Measurements from ENCODE around the gene DENND2A. TPM values are rescaled to one million over a fixed set of nuclear protein-coding genes. Genes with fewer than 3 reads are reported as not detected.
"Not testable (repeated sequence)": the region's sequence is repeated elsewhere in the genome, so short reads cannot be mapped to it uniquely, and the experiment has no call there.

DENND2A gene
- polyA plus RNA-seq, 1 donor = 12.2 TPM

- no peak overlapping the region for H3K27ac ChIP-seq (ENCODE audit: low read length)
- no peaks in the 10 kb centered on the region for H3K27me3 ChIP-seq (ENCODE audit: control insufficient read depth, insufficient read depth, low read length)
- H3K4me3 ChIP-seq (ENCODE audit: low read length) = no peak overlapping the region
- no CpG with 5 or more reads among the region's 6 CpGs for WGBS (ENCODE audit: insufficient coverage, low lambda C conversion rate)
- H3K4me1 ChIP-seq (ENCODE audit: control insufficient read depth, insufficient read depth, low read length) = no peaks in the 10 kb centered on the region
- no peaks in the 10 kb centered on the region for H3K9me3 ChIP-seq (ENCODE audit: control insufficient read depth, low read depth, low read length)
- no peaks in the 10 kb centered on the region for H3K36me3 ChIP-seq (ENCODE audit: control insufficient read depth, insufficient read depth, low read length)
- DNase-seq = no peak
Measured at GRCh38 chr7:140649556-140650205, 9.1 kb upstream of the DENND2A start.

GRCh38 chr7:140646931-140647647 lies 6.5 kb upstream of the DENND2A start:
- DNase-seq = peak in 1 of 2 donors; percentile 32
- 70% methylated on average over 2 of the region's 8 CpGs for WGBS (ENCODE audit: insufficient coverage, low lambda C conversion rate)
- peaks cover 12% of the 10 kb centered on the region for H3K27me3 ChIP-seq (ENCODE audit: control insufficient read depth, insufficient read depth, low read length)
- H3K9me3 ChIP-seq (ENCODE audit: control insufficient read depth, low read depth, low read length) = no peaks in the 10 kb centered on the region
- H3K4me3 ChIP-seq (ENCODE audit: low read length) = no peak overlapping the region
- H3K27ac ChIP-seq (ENCODE audit: low read length) = no peak overlapping the region
- H3K4me1 ChIP-seq (ENCODE audit: control insufficient read depth, insufficient read depth, low read length) = no peaks in the 10 kb centered on the region
- no peaks in the 10 kb centered on the region for H3K36me3 ChIP-seq (ENCODE audit: control insufficient read depth, insufficient read depth, low read length)

- Histone ChIP-seq H3K4me1 (ENCODE audit: control insufficient read depth, insufficient read depth, low read length) (peaks cover 6% of the 10 kb centered on the region), H3K27ac (ENCODE audit: low read length) (no peak overlapping the region)
Measured at GRCh38 chr7:140645166-140645900, 4.7 kb upstream of the DENND2A start.

GRCh38 chr7:140644761-140645160 lies 4.1 kb upstream of the DENND2A start:
- no CpG with 5 or more reads among the region's 13 CpGs for WGBS (ENCODE audit: insufficient coverage, low lambda C conversion rate)
- not testable (repeated sequence) for H3K36me3 ChIP-seq (ENCODE audit: control insufficient read depth, insufficient read depth, low read length); DNase-seq; H3K27ac ChIP-seq (ENCODE audit: low read length); H3K4me3 ChIP-seq (ENCODE audit: low read length); H3K4me1 ChIP-seq (ENCODE audit: control insufficient read depth, insufficient read depth, low read length); H3K9me3 ChIP-seq (ENCODE audit: control insufficient read depth, low read depth, low read length)
- peaks cover 32% of the 10 kb centered on the region for H3K27me3 ChIP-seq (ENCODE audit: control insufficient read depth, insufficient read depth, low read length)

More at GRCh38 chr7:140645166-140645900, 4.7 kb upstream of the DENND2A start:
- Histone ChIP-seq H3K9me3 (ENCODE audit: control insufficient read depth, low read depth, low read length) (no peaks in the 10 kb centered on the region), H3K36me3 (ENCODE audit: control insufficient read depth, insufficient read depth, low read length) (no peaks in the 10 kb centered on the region), H3K4me3 (ENCODE audit: low read length) (no peak overlapping the region), H3K27me3 (ENCODE audit: control insufficient read depth, insufficient read depth, low read length) (peaks cover 26% of the 10 kb centered on the region)
- DNase-seq = no peak
- WGBS (ENCODE audit: insufficient coverage, low lambda C conversion rate) = 60% methylated on average over 1 of the region's 8 CpGs

- Histone ChIP-seq H3K36me3 (ENCODE audit: control insufficient read depth, insufficient read depth, low read length) (no peaks in the 10 kb centered on the region), H3K27me3 (ENCODE audit: control insufficient read depth, insufficient read depth, low read length) (peaks cover 45% of the 10 kb centered on the region), H3K27ac (ENCODE audit: low read length) (no peak overlapping the region), H3K4me3 (ENCODE audit: low read length) (no peak overlapping the region), H3K4me1 (ENCODE audit: control insufficient read depth, insufficient read depth, low read length) (peaks cover 11% of the 10 kb centered on the region), H3K9me3 (ENCODE audit: control insufficient read depth, low read depth, low read length) (no peaks in the 10 kb centered on the region)
- WGBS (ENCODE audit: insufficient coverage, low lambda C conversion rate) = 100% methylated on average over 1 of the region's 5 CpGs
- DNase-seq = no peak
Measured at GRCh38 chr7:140643416-140643815, 2.8 kb upstream of the DENND2A start.

GRCh38 chr7:140641524-140642195 lies 1.0 kb upstream of the DENND2A start:
- H3K4me1 ChIP-seq (ENCODE audit: control insufficient read depth, insufficient read depth, low read length) = peaks cover 13% of the 10 kb centered on the region
- H3K36me3 ChIP-seq (ENCODE audit: control insufficient read depth, insufficient read depth, low read length) = no peaks in the 10 kb centered on the region
- peak overlapping the region; percentile 53 for H3K4me3 ChIP-seq (ENCODE audit: low read length)
- no peaks in the 10 kb centered on the region for H3K9me3 ChIP-seq (ENCODE audit: control insufficient read depth, low read depth, low read length)
- H3K27ac ChIP-seq (ENCODE audit: low read length) = peak overlapping the region; percentile 80
- H3K27me3 ChIP-seq (ENCODE audit: control insufficient read depth, insufficient read depth, low read length) = peaks cover 57% of the 10 kb centered on the region
- WGBS (ENCODE audit: insufficient coverage, low lambda C conversion rate) = no CpG with 5 or more reads among the region's 15 CpGs
- DNase-seq = no peak

- Histone ChIP-seq H3K9me3 (ENCODE audit: control insufficient read depth, low read depth, low read length) (no peaks in the 10 kb centered on the region), H3K4me1 (ENCODE audit: control insufficient read depth, insufficient read depth, low read length) (peaks cover 13% of the 10 kb centered on the region), H3K36me3 (ENCODE audit: control insufficient read depth, insufficient read depth, low read length) (no peaks in the 10 kb centered on the region), H3K27ac (ENCODE audit: low read length) (peak overlapping the region; percentile 71), H3K27me3 (ENCODE audit: control insufficient read depth, insufficient read depth, low read length) (peaks cover 62% of the 10 kb centered on the region), H3K4me3 (ENCODE audit: low read length) (peak overlapping the region; percentile 60)
- DNase-seq = no peak
- no CpG with 5 or more reads among the region's 74 CpGs for WGBS (ENCODE audit: insufficient coverage, low lambda C conversion rate)
Measured at GRCh38 chr7:140640060-140640637, 464 bp downstream of the DENND2A start.

GRCh38 chr7:140639366-140640053 lies 1.1 kb downstream of the DENND2A start:
- Histone ChIP-seq H3K36me3 (ENCODE audit: control insufficient read depth, insufficient read depth, low read length) (no peaks in the 10 kb centered on the region), H3K27ac (ENCODE audit: low read length) (peak overlapping the region; percentile 71), H3K4me3 (ENCODE audit: low read length) (peak overlapping the region; percentile 60), H3K27me3 (ENCODE audit: control insufficient read depth, insufficient read depth, low read length) (peaks cover 62% of the 10 kb centered on the region), H3K4me1 (ENCODE audit: control insufficient read depth, insufficient read depth, low read length) (peaks cover 13% of the 10 kb centered on the region), H3K9me3 (ENCODE audit: control insufficient read depth, low read depth, low read length) (no peaks in the 10 kb centered on the region)
- WGBS (ENCODE audit: insufficient coverage, low lambda C conversion rate) = no CpG with 5 or more reads among the region's 15 CpGs
- peak in 1 of 2 donors; percentile 52 for DNase-seq

- Histone ChIP-seq H3K27me3 (ENCODE audit: control insufficient read depth, insufficient read depth, low read length) (peaks cover 57% of the 10 kb centered on the region), H3K27ac (ENCODE audit: low read length) (peak overlapping the region; percentile 71), H3K4me3 (ENCODE audit: low read length) (no peak overlapping the region), H3K9me3 (ENCODE audit: control insufficient read depth, low read depth, low read length) (no peaks in the 10 kb centered on the region), H3K36me3 (ENCODE audit: control insufficient read depth, insufficient read depth, low read length) (no peaks in the 10 kb centered on the region), H3K4me1 (ENCODE audit: control insufficient read depth, insufficient read depth, low read length) (peaks cover 13% of the 10 kb centered on the region)
- peak in 1 of 2 donors; percentile 41 for DNase-seq
- WGBS (ENCODE audit: insufficient coverage, low lambda C conversion rate) = no CpG with 5 or more reads among the region's 6 CpGs
Measured at GRCh38 chr7:140638173-140638791, 2.3 kb downstream of the DENND2A start.

Measured in large intestine (tissue), 3 donors.